ENCODE data around the gene UCP1. TPM values are rescaled to one million over a fixed set of nuclear protein-coding genes. Genes with fewer than 3 reads are reported as not detected.

Gene UCP1
- total RNA-seq, result not detected

DNA sequence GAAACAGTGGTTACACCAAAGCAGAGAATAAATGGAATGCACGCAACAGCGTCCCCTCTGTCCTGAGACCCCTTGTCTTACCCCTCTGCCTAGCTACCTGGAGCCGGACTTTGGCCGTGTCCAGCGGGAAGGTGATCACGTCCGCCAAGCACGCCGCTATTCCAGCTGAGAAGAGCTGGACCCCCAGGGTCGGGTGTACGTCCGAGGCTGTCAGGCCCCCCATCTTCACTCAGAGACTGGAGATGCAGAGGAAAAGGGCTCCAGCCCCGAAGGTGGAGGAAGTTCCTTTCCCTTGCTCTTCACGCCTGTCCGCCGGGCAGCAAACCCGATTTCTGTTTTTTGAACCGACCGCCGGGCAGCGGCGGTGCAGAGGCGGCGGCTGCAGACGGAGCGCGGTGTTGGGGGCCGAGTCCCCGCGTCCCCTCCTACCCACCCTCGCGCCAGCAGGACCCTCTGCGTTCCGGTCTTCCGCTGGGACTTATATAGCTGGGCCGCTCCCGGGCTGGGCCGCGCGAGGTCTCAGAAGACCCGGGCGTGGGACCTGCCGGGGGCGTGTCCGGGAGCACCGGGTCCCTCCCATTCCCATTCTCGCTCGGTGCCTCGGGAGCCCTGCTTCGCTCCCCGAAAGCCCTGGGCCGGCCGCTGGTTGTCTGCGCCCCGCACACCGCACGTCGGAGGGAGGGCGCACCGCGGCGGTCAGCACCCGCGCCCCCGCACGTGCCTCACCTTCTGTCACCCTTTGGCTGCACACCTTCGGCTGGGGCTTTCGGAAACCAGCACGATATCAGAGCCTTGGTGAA is at the start of gene UCP1:
Gene UCP1, minus strand, starts transcription at position 455 of the 800 bp plus-strand sequence. Its CDS starts 232 bp downstream, at position 223.
- DNase-seq (ENCODE audit: low spot score in 2 of 2), result peak in 1 of 2 donors; percentile 63
- no peak for TF ChIP-seq POLR2AphosphoS5 (IDR thresholded peaks at IDR 0.05)
- TF ChIP-seq CTCF (IDR thresholded peaks at IDR 0.05), result no peak
- TF ChIP-seq POLR2A (IDR thresholded peaks at IDR 0.05), result no peak
- TF ChIP-seq EP300 (IDR thresholded peaks at IDR 0.05), result no peak
- Histone ChIP-seq H3K27me3 (peaks cover 58% of the 10 kb centered on the region), H3K4me1 (peaks cover 24% of the 10 kb centered on the region), H3K4me3 (peak within 1 kb of the TSS; percentile 52), H3K27ac (no peak within 1 kb of the TSS), H3K9me3 (no peaks in the 10 kb centered on the region), H3K36me3 (no peaks in the 10 kb centered on the region)
- 7% methylated on average over 31 of the region's 69 CpGs for WGBS

DNA sequence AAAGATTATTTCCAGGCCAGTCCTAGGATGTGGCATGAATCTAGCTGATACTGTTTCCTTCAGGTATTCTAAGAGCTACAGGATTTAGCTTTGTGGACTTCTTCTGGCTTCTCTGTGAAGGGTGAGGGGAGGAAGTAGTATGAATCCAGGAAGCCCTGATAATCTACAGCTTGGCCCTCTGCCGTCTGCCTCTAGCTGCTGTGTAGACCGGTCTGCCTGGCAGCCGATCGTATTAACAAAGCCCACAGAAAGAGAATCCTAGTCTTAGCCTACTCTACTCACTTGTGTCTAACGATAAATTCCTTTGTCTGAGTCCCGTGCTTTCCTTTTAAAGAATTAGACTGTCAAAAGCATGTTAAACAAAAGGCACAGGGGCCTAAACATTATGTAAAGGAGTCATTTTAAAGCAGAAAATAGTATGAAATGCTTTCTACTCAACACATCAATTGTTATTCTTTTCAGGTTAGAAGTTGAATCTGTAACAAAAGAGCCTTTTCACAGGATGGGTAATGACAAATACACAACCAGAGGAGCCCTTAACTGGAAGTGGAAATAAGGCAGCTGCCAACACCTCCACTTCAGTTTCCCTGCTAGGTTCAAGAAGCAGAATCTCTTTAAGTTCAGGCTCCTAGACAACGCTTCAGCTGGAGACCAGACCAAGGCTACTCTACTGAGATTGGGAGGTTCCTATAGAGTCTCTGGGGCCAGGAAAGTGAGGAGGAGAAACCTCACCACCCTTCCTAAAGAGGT is 48.9 kb upstream of the UCP1 start:
- Histone ChIP-seq H3K36me3 (peaks cover 7% of the 10 kb centered on the region), H3K27ac (no peak overlapping the region), H3K27me3 (no peaks in the 10 kb centered on the region), H3K4me3 (no peak overlapping the region), H3K4me1 (no peaks in the 10 kb centered on the region), H3K9me3 (no peaks in the 10 kb centered on the region)
- TF ChIP-seq CTCF (IDR thresholded peaks at IDR 0.05) (no peak), EP300 (IDR thresholded peaks at IDR 0.05) (no peak)
- WGBS, result 60% methylated on average over 7 of the region's 7 CpGs
- DNase-seq (ENCODE audit: low spot score in 2 of 2), result no peak

DNA sequence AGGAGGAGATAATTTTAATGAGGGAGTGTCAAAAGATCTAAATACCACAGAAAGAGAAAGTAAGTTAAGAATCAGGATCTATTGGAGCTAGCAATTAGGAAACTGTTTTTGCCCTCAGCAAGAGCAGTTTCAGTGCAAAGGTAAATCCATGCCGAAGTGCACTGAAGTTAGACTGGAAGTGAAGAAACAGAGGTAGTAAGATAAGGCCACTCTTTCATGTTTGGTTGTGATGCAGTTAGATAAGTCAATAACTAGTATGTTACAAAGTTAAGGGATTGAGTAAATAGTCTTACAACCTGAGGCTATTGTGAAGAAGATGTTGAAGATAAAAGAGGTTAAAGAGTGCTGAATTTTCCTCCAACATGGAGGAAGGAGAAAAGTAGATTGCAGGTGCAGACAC is 46.7 kb upstream of the UCP1 start:
- H3K4me3 ChIP-seq, result no peak overlapping the region
- no peak overlapping the region for H3K27ac ChIP-seq
- H3K9me3 ChIP-seq, result no peaks in the 10 kb centered on the region
- no peak for DNase-seq (ENCODE audit: low spot score in 2 of 2)
- no peaks in the 10 kb centered on the region for H3K27me3 ChIP-seq
- no peaks in the 10 kb centered on the region for H3K36me3 ChIP-seq
- no peaks in the 10 kb centered on the region for H3K4me1 ChIP-seq
- no peak for TF ChIP-seq CTCF (IDR thresholded peaks at IDR 0.05)
- TF ChIP-seq EP300 (IDR thresholded peaks at IDR 0.05), result no peak
- WGBS, result 79% methylated on average over 1 of the region's 1 CpG

DNA sequence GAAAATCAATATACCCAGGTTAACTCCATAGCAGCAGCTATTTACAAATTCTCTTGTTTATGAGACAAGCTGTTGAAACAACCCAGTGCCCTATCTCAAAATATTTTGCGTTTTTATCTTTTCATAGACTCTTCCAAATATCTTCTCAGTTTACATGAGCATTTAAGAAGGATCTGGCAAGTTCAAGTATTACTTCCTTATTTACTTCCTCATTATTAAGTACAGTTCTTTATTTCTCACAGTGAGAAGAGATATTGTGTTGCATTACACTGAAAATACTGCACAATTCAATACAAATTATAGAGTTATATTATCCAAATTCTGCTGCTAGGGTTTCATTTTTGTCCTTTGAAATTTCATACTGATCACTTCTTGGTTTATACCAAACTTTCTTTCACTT is 43.6 kb upstream of the UCP1 start:
- H3K27ac ChIP-seq, result no peak overlapping the region
- 64% methylated on average over 1 of the region's 1 CpG for WGBS
- H3K27me3 ChIP-seq, result no peaks in the 10 kb centered on the region
- H3K9me3 ChIP-seq, result no peaks in the 10 kb centered on the region
- no peaks in the 10 kb centered on the region for H3K4me1 ChIP-seq
- no peak for TF ChIP-seq CTCF (IDR thresholded peaks at IDR 0.05)
- TF ChIP-seq POLR2A (IDR thresholded peaks at IDR 0.05), result no peak
- TF ChIP-seq EP300 (IDR thresholded peaks at IDR 0.05), result no peak
- H3K36me3 ChIP-seq, result no peaks in the 10 kb centered on the region
- no peak overlapping the region for H3K4me3 ChIP-seq
- DNase-seq (ENCODE audit: low spot score in 2 of 2), result no peak

DNA sequence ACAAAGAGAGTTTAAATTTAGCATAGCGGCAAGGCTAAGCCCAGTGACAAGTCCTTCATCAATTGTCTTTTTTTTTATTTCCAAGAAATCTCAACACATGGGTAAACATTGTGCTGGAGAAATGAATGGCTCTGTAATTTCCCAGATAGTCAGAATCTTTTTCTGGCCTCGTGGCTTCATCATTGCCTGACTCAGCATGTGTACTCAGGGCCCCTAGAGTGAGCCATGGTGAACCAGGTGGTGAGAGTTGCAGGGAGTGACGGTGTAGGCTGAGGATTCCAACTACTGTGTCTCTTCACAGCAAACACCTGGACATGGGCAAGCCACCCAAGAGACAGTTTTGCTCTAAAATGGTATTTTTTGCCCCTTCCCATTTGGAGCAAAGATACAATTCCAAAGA is 43.1 kb upstream of the UCP1 start:
- TF ChIP-seq POLR2AphosphoS5 (IDR thresholded peaks at IDR 0.05) (no peak), CTCF (IDR thresholded peaks at IDR 0.05) (no peak), EP300 (IDR thresholded peaks at IDR 0.05) (no peak), POLR2A (IDR thresholded peaks at IDR 0.05) (no peak)
- Histone ChIP-seq H3K27me3 (no peaks in the 10 kb centered on the region), H3K4me1 (no peaks in the 10 kb centered on the region), H3K36me3 (no peaks in the 10 kb centered on the region), H3K9me3 (no peaks in the 10 kb centered on the region), H3K27ac (no peak overlapping the region), H3K4me3 (no peak overlapping the region)
- DNase-seq (ENCODE audit: low spot score in 2 of 2), result no peak
- WGBS, result 78% methylated on average over 3 of the region's 3 CpGs
